ENCODE results near the gene FOXB1. TPM values are rescaled to one million over a fixed set of nuclear protein-coding genes. Genes with fewer than 3 reads are reported as not detected.

FOXB1 gene
- total and polyA plus RNA-seq, 9 of the 15 experiments (the other 6 are each of a cell fraction or from before 2014, with no cell fraction given): not detected

GRCh38 chr15:60021589-60022378 lies 17.7 kb downstream of the FOXB1 start (continued):
- TF ChIP-seq TOE1 (IDR thresholded peaks at IDR 0.05; ENCODE audit: borderline replicate concordance) (no peak), TOE1 (CRISPR knock-in tag; IDR thresholded peaks at IDR 0.05; ENCODE audit: borderline replicate concordance, low read depth) (no peak), ZSCAN32 (CRISPR knock-in tag; IDR thresholded peaks at IDR 0.05) (peak; percentile 78), CBX5 (IDR thresholded peaks at IDR 0.05; ENCODE audit: borderline replicate concordance, low read depth) (no peak), ZBTB49 (CRISPR knock-in tag; IDR thresholded peaks at IDR 0.05; ENCODE audit: borderline replicate concordance) (no peak), TAF9B (IDR thresholded peaks at IDR 0.05; ENCODE audit: partially characterized antibody) (no peak), EGR1 (conservative IDR thresholded peaks at IDR 0.05) (no peak), ZNF398 (CRISPR knock-in tag; IDR thresholded peaks at IDR 0.05) (no peak), FOXK2 (conservative IDR thresholded peaks at IDR 0.05 in 1 of 2, IDR thresholded peaks at IDR 0.05 in 1 of 2; ENCODE audit: low read depth in 2 of 2) (no peak), U2AF2 (optimal IDR thresholded peaks at IDR 0.05; ENCODE audit: low read depth, low read length) (no peak), RAD21 (CRISPR knock-in tag; conservative IDR thresholded peaks at IDR 0.05 in 1 of 2, IDR thresholded peaks at IDR 0.05 in 1 of 2) (no peak; a peak in 1 of 4 replicates), ZNF280A (IDR thresholded peaks at IDR 0.05; ENCODE audit: low read depth, partially characterized antibody) (no peak), HNRNPK (IDR thresholded peaks at IDR 0.05; ENCODE audit: low read depth, low read length, poor library complexity, severe bottlenecking) (no peak), TAL1 (IDR thresholded peaks at IDR 0.05) (no peak), MEIS2 (IDR thresholded peaks at IDR 0.05; ENCODE audit: partially characterized antibody) (peak; percentile 46), TGIF2 (CRISPR knock-in tag; IDR thresholded peaks at IDR 0.05) (no peak), SRSF3 (IDR thresholded peaks at IDR 0.05; ENCODE audit: insufficient read depth, low read length) (no peak), ATF1 (CRISPR knock-in tag; IDR thresholded peaks at IDR 0.05) (no peak), ATF1 (tag; IDR thresholded peaks at IDR 0.05) (no peak), SRF (CRISPR knock-in tag; IDR thresholded peaks at IDR 0.05) (peak; percentile 86 to 93), ZNF780A (CRISPR knock-in tag; IDR thresholded peaks at IDR 0.05) (peak; percentile 87; the same call in 1 of the 2 replicates)
